HepG2 (cell line): ENCODE data around the gene ZBTB7B. TPM values are rescaled to one million over a fixed set of nuclear protein-coding genes. Genes with fewer than 3 reads are reported as not detected.
A peak's percentile ranks its signal among the peaks of the same experiment; 100 is the strongest.

Source experiments
- ATAC-seq: fragments of 200-7000 bp; cut with Tn5 transposase; 3 replicates; pipeline ENCODE4 v1.9.1; 2020; ENCODE audit warnings: mild to moderate bottlenecking, moderate library complexity
- BruUV-seq: library from RNA; stranded (reverse); fragments of 400-500 nt; replicated peaks from 2 replicates; lab custom pipeline; 2021; lab: Mats Ljungman, UMichigan
- CTCF ChIA-PET: fragments of 300-600 bp; formaldehyde crosslinking; extraction: SDS; loops from one replicate; lab custom pipeline; 2021; ENCODE audit warnings: low total read pairs, inconsistent platforms, low intra/inter-chr PET ratio; lab: Yijun Ruan, JAX
- POLR2A ChIA-PET: fragments of 350-600 bp; sonication (Branson Sonifier 250); formaldehyde crosslinking; loops from one replicate; lab custom pipeline; 2020; ENCODE audit warnings: antibody characterized with exemption, inconsistent platforms; lab: Yijun Ruan, JAX
- DNase-seq: peaks from one replicate; pipeline ENCODE4 v3.0.0-alpha.2; 2015; ENCODE audit warnings: low spot score
- FAIRE-seq: peaks from 3 replicates; lab custom pipeline; 2011; peaks lifted over from hg19 to GRCh38; lab: Jason Lieb, UNC
- H2AFZ ChIP-seq: one replicate; pipeline ENCODE4 v1.6.1; 2011; ENCODE audit warnings: low read length, inconsistent platforms
- H3K27ac ChIP-seq: fragments of 300-600 bp; 3 replicates; pipeline ENCODE4 v1.8.0; 2011; ENCODE audit warnings: mixed run types, mild to moderate bottlenecking, mixed read lengths, low read length, inconsistent platforms; ENCODE audit not compliant: insufficient read depth; ENCODE audit errors: extremely low read length
- H3K27me3 ChIP-seq, 2 experiments: fragments of 200-600 bp in 1 of 2; 2 replicates in 1 of 2; 3 replicates in 1 of 2; pipeline versions ENCODE4 v1.6.0 to v1.8.0; 2011; ENCODE audit warnings: low read length in 2 of 2, mild to moderate bottlenecking in 2 of 2, moderate library complexity in 2 of 2, inconsistent platforms in 1 of 2; ENCODE audit not compliant: insufficient read depth in 2 of 2, control insufficient read depth in 1 of 2
- H3K36me3 ChIP-seq, 2 experiments: fragments of 200-600 bp in 1 of 2; replicated peaks in 1 of 2; 2 replicates in 1 of 2; 3 replicates in 1 of 2; pipeline versions ENCODE4 v1.5.1 to v1.8.0; 2011; ENCODE audit warnings: low read length in 2 of 2, inconsistent platforms in 1 of 2; ENCODE audit not compliant: insufficient read depth in 2 of 2, control insufficient read depth in 1 of 2
- H3K4me1 ChIP-seq: 2 replicates; pipeline ENCODE4 v1.5.1; 2012; ENCODE audit warnings: low read length, inconsistent platforms; ENCODE audit not compliant: insufficient read depth
- H3K4me2 ChIP-seq: 2 replicates; pipeline ENCODE4 v1.6.0; 2011; ENCODE audit warnings: low read depth, low read length, inconsistent platforms
- H3K4me3 ChIP-seq, 3 experiments: fragments of 200-600 bp in 1 of 3; sonication (generic), shearing (Covaris generic) in 1 of 3; replicated peaks in 1 of 3; 2 replicates each; pipeline ENCODE4 v1.5.1; 2011 to 2016; ENCODE audit warnings: low read length in 3 of 3, inconsistent platforms in 2 of 3, low read depth in 2 of 3, mild to moderate bottlenecking in 2 of 3, control low read depth in 1 of 3, mixed read lengths in 1 of 3; ENCODE audit not compliant: insufficient read depth in 1 of 3
- H3K79me2 ChIP-seq: one replicate; pipeline ENCODE4 v1.6.1; 2011; ENCODE audit warnings: low read length, inconsistent platforms; ENCODE audit not compliant: insufficient read depth
- H3K9ac ChIP-seq: 2 replicates; pipeline ENCODE4 v1.6.0; 2011; ENCODE audit warnings: mild to moderate bottlenecking, low read depth, low read length, inconsistent platforms; ENCODE audit not compliant: insufficient read depth
- H3K9me3 ChIP-seq: 2 replicates; pipeline ENCODE4 v1.5.1; 2012; ENCODE audit warnings: mild to moderate bottlenecking, low read length
- H4K20me1 ChIP-seq: 2 replicates; pipeline ENCODE4 v1.6.0; 2011; ENCODE audit warnings: inconsistent platforms, mild to moderate bottlenecking, low read length, moderate library complexity; ENCODE audit not compliant: insufficient read depth
- AGO2 ChIP-seq: fragments of 200-400 bp; formaldehyde crosslinking; optimal IDR thresholded peaks from 2 replicates; pipeline ENCODE3; 2017; ENCODE audit warnings: mild to moderate bottlenecking, low read depth, low read length, moderate library complexity
- HBP1 ChIP-seq: IDR thresholded peaks from 2 replicates; pipeline ENCODE4 v1.6.1; 2016; ENCODE audit warnings: low read depth, control low read depth
- SKI ChIP-seq: fragments of 450-650 bp; IDR thresholded peaks from one replicate; pipeline ENCODE4 v1.6.1; 2018; ENCODE audit warnings: mild to moderate bottlenecking; ENCODE audit not compliant: partially characterized antibody
- WGBS: methylation state at CpG from one replicate; pipeline ENCODE4 v1.1.6; 2017; ENCODE audit warnings: low lambda C conversion rate; 5-methylcytosine and 5-hydroxymethylcytosine counted together
- in situ Hi-C: cut with HindIII; loops from 2 replicates; pipeline ENCODE4 v1.10.0; 2017; ENCODE audit warnings: low pct_unique_long_range_greater_than_20kb; ENCODE audit not compliant: extremely low pct_ligation_motif_present
- intact Hi-C: fragments of 100-400 bp; cut with micrococcal nuclease; formaldehyde crosslinking; loops from one replicate; pipeline ENCODE4 v1.10.0; 2022; ENCODE audit not compliant: unreplicated experiment
- polyA plus RNA-seq, 8 experiments: library from polyadenylated mRNA; depleted of rRNA in 3 of 8; stranded (reverse) in 7 of 8; unstranded in 1 of 8; fragments of >200 nt; fragmentation: Illumina TruSeq in 4 of 8; extraction: Trizol in 4 of 8; gene quantifications; 2 replicates each; pipeline versions ENCODE4 v1.2.1 to v1.2.3, GENCODE V29; 2011 to 2016; ENCODE audit warnings: low read depth in 4 of 8, missing spikeins in 1 of 8, mixed read lengths in 1 of 8; ENCODE audit not compliant: insufficient read depth in 1 of 8
- total RNA-seq, 5 experiments: library from RNA; depleted of rRNA; stranded (reverse); fragments of >200 nt; fragmentation: Illumina TruSeq; extraction: Trizol; gene quantifications; 2 replicates each; pipeline ENCODE4 v1.2.3, GENCODE V29; 2016; ENCODE audit warnings: low read depth in 1 of 5

The ZBTB7B gene
- total and polyA plus RNA-seq, 2 of the 13 experiments (the other 11 are each of a cell fraction or from before 2014, with no cell fraction given), result 15.5 to 17.5 TPM

GRCh38 chr1:154969860-154970452, 32.6 kb upstream of the ZBTB7B start:
- in situ Hi-C loops, result no loop called here

More at GRCh38 chr1:154969860-154970452, 32.6 kb upstream of the ZBTB7B start:
- FAIRE-seq (no peak), DNase-seq (no peak), ATAC-seq (no peak)
- Histone ChIP-seq H3K27ac (peak overlapping the region; percentile 100), H3K9me3 (no peaks in the 10 kb centered on the region), H3K4me3 (peak overlapping the region; percentile 51 to 75 (median 59)), H3K4me1 (peaks cover 65% of the 10 kb centered on the region), H3K36me3 (peaks cover 18 to 39% of the 10 kb centered on the region in 2 experiments; a peak in 4 of 5 replicates), H3K4me2 (peak overlapping the region; percentile 100), H3K27me3 (no peaks in the 10 kb centered on the region; a peak in 1 of 5 replicates), H4K20me1 (no peaks in the 10 kb centered on the region), H3K79me2 (peaks cover 44% of the 10 kb centered on the region), H3K9ac (peak overlapping the region; percentile 63), H2AFZ (no peak overlapping the region)
- WGBS, result 46% methylated on average over 14 of the region's 22 CpGs
- POLR2A ChIA-PET, result interaction anchor here (0.9 to 6.6 kb wide), 18 partner anchors 8 to 635 kb away, joined by 3 to 148 read pairs (median 5); partner anchors contain the start of genes FLAD1, LENEP, PBXIP1 and PMVK
- intact Hi-C loops, result loop anchor here (1.0 kb wide), 1 partner anchor 47 kb away; no protein-coding TSS in a partner anchor
- CTCF ChIA-PET, result no interaction called here
- BruUV-seq, result no TSS peak
- TF ChIP-seq AGO2 (peak; percentile 55), HBP1 (0 out of 2 replicates have a peak, but pooled peaks have one; percentile 4), SKI (no peak)
